ENCODE measurements around the gene PI3. TPM values are rescaled to one million over a fixed set of nuclear protein-coding genes. Genes with fewer than 3 reads are reported as not detected.

The PI3 gene
- total and polyA plus RNA-seq, 2 donors (not counting 1 experiment from before 2014, with no cell fraction given) = not detected

- TF ChIP-seq EZH2 (IDR thresholded peaks at IDR 0.05; ENCODE audit: low read length, missing control alignments) (no peak), CTCF (conservative IDR thresholded peaks at IDR 0.05 in 1 of 2, IDR thresholded peaks at IDR 0.05 in 1 of 2; ENCODE audit: low read depth in 1 of 2, low read length in 2 of 2) (no peak)
- H3K4me3 ChIP-seq (replicated peaks in 1 of 4; ENCODE audit: control extremely low read depth in 1 of 4, insufficient read depth in 1 of 4, low read depth in 3 of 4, low read length in 4 of 4) = no peak overlapping the region
- H2AFZ ChIP-seq (ENCODE audit: low read length) = no peak overlapping the region
- no peak overlapping the region for H3K27ac ChIP-seq (ENCODE audit: insufficient read depth, low read length)
- no peaks in the 10 kb centered on the region for H3K36me3 ChIP-seq (ENCODE audit: control insufficient read depth, insufficient read depth, low read length)
- no peaks in the 10 kb centered on the region for H3K9me3 ChIP-seq (ENCODE audit: control insufficient read depth, insufficient read depth, low read depth, low read length)
- no peak for DNase-seq (ENCODE audit: low read depth in 2 of 2)
- H3K27me3 ChIP-seq (ENCODE audit: control insufficient read depth, insufficient read depth, low read length) = no peaks in the 10 kb centered on the region
- H3K9ac ChIP-seq (ENCODE audit: insufficient read depth, low read length) = no peak overlapping the region
- no peaks in the 10 kb centered on the region for H4K20me1 ChIP-seq (ENCODE audit: control insufficient read depth, extremely low read depth, insufficient read depth, low read length)
- no peaks in the 10 kb centered on the region for H3K4me1 ChIP-seq (ENCODE audit: control insufficient read depth, extremely low read depth, insufficient read depth, low read length)
- H3K79me2 ChIP-seq (ENCODE audit: control insufficient read depth, insufficient read depth, low read length) = no peaks in the 10 kb centered on the region
- H3K4me2 ChIP-seq (ENCODE audit: extremely low read depth, insufficient read depth, low read length) = no peak overlapping the region
Measured at GRCh38 chr20:45164906-45165305, 9.8 kb upstream of the PI3 start.

GRCh38 chr20:45173522-45173921, 1.2 kb upstream of the PI3 start:
- Histone ChIP-seq H3K4me2 (ENCODE audit: extremely low read depth, insufficient read depth, low read length) (no peak overlapping the region), H3K9me3 (ENCODE audit: control insufficient read depth, insufficient read depth, low read depth, low read length) (no peaks in the 10 kb centered on the region), H3K36me3 (ENCODE audit: control insufficient read depth, insufficient read depth, low read length) (no peaks in the 10 kb centered on the region), H3K4me1 (ENCODE audit: control insufficient read depth, extremely low read depth, insufficient read depth, low read length) (no peaks in the 10 kb centered on the region), H4K20me1 (ENCODE audit: control insufficient read depth, extremely low read depth, insufficient read depth, low read length) (no peaks in the 10 kb centered on the region), H3K27ac (ENCODE audit: insufficient read depth, low read length) (no peak overlapping the region), H3K79me2 (ENCODE audit: control insufficient read depth, insufficient read depth, low read length) (no peaks in the 10 kb centered on the region), H3K9ac (ENCODE audit: insufficient read depth, low read length) (no peak overlapping the region), H2AFZ (ENCODE audit: low read length) (no peak overlapping the region), H3K27me3 (ENCODE audit: control insufficient read depth, insufficient read depth, low read length) (peaks cover 3% of the 10 kb centered on the region), H3K4me3 (replicated peaks in 1 of 4; ENCODE audit: control extremely low read depth in 1 of 4, insufficient read depth in 1 of 4, low read depth in 3 of 4, low read length in 4 of 4) (no peak overlapping the region)
- DNase-seq (ENCODE audit: low read depth in 2 of 2) = no peak
- no peak for TF ChIP-seq EZH2 (IDR thresholded peaks at IDR 0.05; ENCODE audit: low read length, missing control alignments)
- no peak for TF ChIP-seq CTCF (conservative IDR thresholded peaks at IDR 0.05 in 1 of 2, IDR thresholded peaks at IDR 0.05 in 1 of 2; ENCODE audit: low read depth in 1 of 2, low read length in 2 of 2)

GRCh38 chr20:45176526-45177267, 2.0 kb downstream of the PI3 start:
- no peak overlapping the region for H3K4me3 ChIP-seq (replicated peaks in 1 of 4; ENCODE audit: control extremely low read depth in 1 of 4, insufficient read depth in 1 of 4, low read depth in 3 of 4, low read length in 4 of 4)
- H3K9ac ChIP-seq (ENCODE audit: insufficient read depth, low read length) = no peak overlapping the region
- no peaks in the 10 kb centered on the region for H3K9me3 ChIP-seq (ENCODE audit: control insufficient read depth, insufficient read depth, low read depth, low read length)
- peaks cover 3% of the 10 kb centered on the region for H3K27me3 ChIP-seq (ENCODE audit: control insufficient read depth, insufficient read depth, low read length)
- TF ChIP-seq EZH2 (IDR thresholded peaks at IDR 0.05; ENCODE audit: low read length, missing control alignments) = no peak
- no peak for TF ChIP-seq CTCF (conservative IDR thresholded peaks at IDR 0.05 in 1 of 2, IDR thresholded peaks at IDR 0.05 in 1 of 2; ENCODE audit: low read depth in 1 of 2, low read length in 2 of 2)
- no peaks in the 10 kb centered on the region for H3K4me1 ChIP-seq (ENCODE audit: control insufficient read depth, extremely low read depth, insufficient read depth, low read length)
- no peak overlapping the region for H3K4me2 ChIP-seq (ENCODE audit: extremely low read depth, insufficient read depth, low read length)
- H4K20me1 ChIP-seq (ENCODE audit: control insufficient read depth, extremely low read depth, insufficient read depth, low read length) = no peaks in the 10 kb centered on the region
- H3K36me3 ChIP-seq (ENCODE audit: control insufficient read depth, insufficient read depth, low read length) = no peaks in the 10 kb centered on the region
- no peaks in the 10 kb centered on the region for H3K79me2 ChIP-seq (ENCODE audit: control insufficient read depth, insufficient read depth, low read length)
- no peak overlapping the region for H2AFZ ChIP-seq (ENCODE audit: low read length)
- no peak for DNase-seq (ENCODE audit: low read depth in 2 of 2)
- no peak overlapping the region for H3K27ac ChIP-seq (ENCODE audit: insufficient read depth, low read length)

Data from fibroblast of lung (primary cell).